Psoas muscle (tissue), 8 donors: ENCODE results near the gene PLEKHH3. TPM values are rescaled to one million over a fixed set of nuclear protein-coding genes. Genes with fewer than 3 reads are reported as not detected.
A peak's percentile ranks its signal among the peaks of the same experiment; 100 is the strongest.

Experiments
- ATAC-seq, 4 donors: fragments of 200-7000 bp; cut with Tn5 transposase; one replicate each; pipeline ENCODE4 v1.9.1; 2020; ENCODE audit warnings: moderate library complexity in 3 of 4, mild to moderate bottlenecking in 2 of 4
- DNase-seq, 2 donors: peaks; one replicate each; pipeline ENCODE4 v3.0.0-alpha.2; 2020
- H3K27ac ChIP-seq: fragments of 200-600 bp; one replicate; pipeline ENCODE4 v1.8.0; 2022
- H3K27me3 ChIP-seq, 3 donors: fragments of 200-600 bp in 1 of 3; one replicate each; pipeline versions ENCODE4 v1.6.1 to v1.8.0; 2013 to 2022; ENCODE audit warnings: low read length in 2 of 3, mild to moderate bottlenecking in 2 of 3, moderate library complexity in 1 of 3; ENCODE audit not compliant: insufficient read depth in 3 of 3
- H3K36me3 ChIP-seq, 2 donors: fragments of 200-600 bp in 1 of 2; one replicate each; pipeline versions ENCODE4 v1.6.1 to v1.8.0; 2013 to 2022; ENCODE audit warnings: low read depth in 1 of 2, mild to moderate bottlenecking in 1 of 2, moderate library complexity in 1 of 2; ENCODE audit not compliant: insufficient read depth in 1 of 2
- H3K4me1 ChIP-seq: fragments of 200-600 bp; one replicate; pipeline ENCODE4 v1.8.0; 2022
- H3K4me3 ChIP-seq: fragments of 200-600 bp; one replicate; pipeline ENCODE4 v1.8.0; 2022; ENCODE audit warnings: mild to moderate bottlenecking
- H3K9me3 ChIP-seq: fragments of 200-600 bp; one replicate; pipeline ENCODE4 v1.8.0; 2022
- CTCF ChIP-seq: fragments of 200-600 bp; IDR thresholded peaks from one replicate; pipeline ENCODE4 v1.8.0; 2022; ENCODE audit warnings: antibody characterized with exemption
- WGBS, 3 donors: extraction: QIAGEN DNeasy Blood & Tissue Kit; methylation state at CpG; one replicate each; pipeline versions ENCODE4 v1.1.6 to v1.1.7; 2013; 5-methylcytosine and 5-hydroxymethylcytosine counted together
- intact Hi-C, 2 donors: fragments of 100-400 bp; cut with DNase I; formaldehyde crosslinking; loops; one replicate each; pipeline versions ENCODE4 v1.11.0 to v1.14.2; 2022
- long read RNA-seq, 2 donors: library from polyadenylated mRNA; unstranded; transcript quantifications; one replicate each; pipeline ENCODE4 v2.0.0, GENCODE V29; 2021
- polyA plus RNA-seq, 3 donors: library from polyadenylated mRNA; stranded (reverse); fragments of 200-250 nt; gene quantifications; one replicate each; pipeline ENCODE4 v1.2.3, GENCODE V29; 2013
- total RNA-seq, 4 donors: library from RNA; stranded (reverse); fragmentation: NEBNext Ultra II Directional in 2 of 4; extraction: Animal tissue kit (Norgen Biotek cat#: 25700) in 2 of 4; gene quantifications; one replicate each; pipeline versions ENCODE4 v1.2.1 to v1.2.4, GENCODE V29; 2021 to 2023
- donor health status: healthy with polysubstance abuse.
- donor health status: DM: no; HTN: no; CAD: no; lungs with moderate emphysema.
- donor health status: Bipolar disorder and iron deficiency.
- donor health status: healthy.
- donor health status: DM: yes; HTN: yes; CAD: no.
- donor health status: DM: no; HTN: no; CAD: no.
- donor health status: DM: no; HTN: no; CAD: no.
- donor health status: DM: yes; HTN: yes; CAD: no.

Gene PLEKHH3
- total RNA-seq (10 to 100 TPM; 15.0 to 33.8 (median 28.0) TPM), polyA plus RNA-seq (10 to 100 TPM; 12.7 to 15.8 (median 14.2) TPM)
- long read RNA-seq, donor 1, transcript PLEKHH3-201 (13 exons, 2,987 nt): minor isoform, 6 of 59 reads
- long read RNA-seq, donor 1, transcript PLEKHH3-204 (13 exons, 2,983 nt): major isoform, 10 of 59 reads
- long read RNA-seq, donor 1, transcript PLEKHH3-205 (13 exons, 2,640 nt): minor isoform, 8 of 59 reads
- long read RNA-seq, donor 1, partial matches to known transcripts: 11 of 59 reads
- long read RNA-seq, donor 1, other reads (novel, unspliced or antisense): 22 of 59 reads
- long read RNA-seq, donor 2, transcript PLEKHH3-204 (13 exons, 2,983 nt): minor isoform, 7 of 47 reads
- long read RNA-seq, donor 2, transcript PLEKHH3-205 (13 exons, 2,640 nt): major isoform, 9 of 47 reads
- long read RNA-seq, donor 2, partial matches to known transcripts: 10 of 47 reads
- long read RNA-seq, donor 2, other reads (novel, unspliced or antisense): 15 of 47 reads

GRCh38 chr17:42676424-42677011 is at the start of gene PLEKHH3:
Gene PLEKHH3 (minus strand): TSS chr17:42676994. CDS start chr17:42676563, 431 bp downstream.
- intact Hi-C loops: loop anchor here (5.0 to 10.0 kb wide), 2 partner anchors 99 to 362 kb away; partner anchors contain the start of gene PSMC3IP (in 1 of the 2)
- peak; percentile 31 for TF ChIP-seq CTCF
- peaks cover 45% of the 10 kb centered on the region for H3K4me1 ChIP-seq

GRCh38 chr17:42725143-42725542 is 48.3 kb upstream of the PLEKHH3 start:
- H3K36me3 ChIP-seq: peaks cover 0 to 100% of the 10 kb centered on the region in 2 donors
- WGBS, 3 donors: 96 to 98% (median 97%) methylated on average over 6 of the region's 6 CpGs
- H3K4me1 ChIP-seq: no peaks in the 10 kb centered on the region
- no peaks in the 10 kb centered on the region for H3K9me3 ChIP-seq
- H3K27ac ChIP-seq: no peak overlapping the region
- TF ChIP-seq CTCF: no peak
- DNase-seq: no peak
- intact Hi-C loops: loop anchor here in 1 of 2 donors (10.0 kb wide), 1 partner anchor 210 kb away; no protein-coding TSS in a partner anchor
- no peaks in the 10 kb centered on the region for H3K27me3 ChIP-seq
- ATAC-seq: no peak
- H3K4me3 ChIP-seq: no peak overlapping the region

More at GRCh38 chr17:42676424-42677011, at the start of gene PLEKHH3:
- WGBS, 3 donors: 0 to 1% (median 0%) methylated on average over 31 to 51 of the region's 51 CpGs
- no peaks in the 10 kb centered on the region for H3K9me3 ChIP-seq
- no peak for ATAC-seq
- H3K27me3 ChIP-seq: no peaks in the 10 kb centered on the region
- no peak for DNase-seq
- H3K36me3 ChIP-seq: peaks cover 0 to 24% of the 10 kb centered on the region in 2 donors
- peak within 1 kb of the TSS; percentile 81 for H3K27ac ChIP-seq
- peak within 1 kb of the TSS; percentile 96 for H3K4me3 ChIP-seq

- DNase-seq (no peak), ATAC-seq (no peak)
- Histone ChIP-seq H3K36me3 (peaks cover 1 to 100% of the 10 kb centered on the region in 2 donors), H3K9me3 (no peaks in the 10 kb centered on the region), H3K4me3 (no peak overlapping the region), H3K4me1 (no peaks in the 10 kb centered on the region), H3K27me3 (no peaks in the 10 kb centered on the region), H3K27ac (no peak overlapping the region)
- WGBS, 3 donors: 83 to 91% (median 89%) methylated on average over 3 of the region's 3 CpGs
- TF ChIP-seq CTCF: no peak
- intact Hi-C loops: loop anchor here (5.0 to 10.0 kb wide), 3 partner anchors 39 to 211 kb away; partner anchors contain the start of gene RAMP2 (in 1 of the 2)
These were observed 46.8 kb upstream of the PLEKHH3 start for GRCh38 chr17:42723636-42724035.

- Histone ChIP-seq H3K36me3 (peaks cover 6 to 100% of the 10 kb centered on the region in 2 donors), H3K27me3 (no peaks in the 10 kb centered on the region), H3K4me1 (no peaks in the 10 kb centered on the region), H3K9me3 (no peaks in the 10 kb centered on the region), H3K4me3 (no peak overlapping the region), H3K27ac (no peak overlapping the region)
- intact Hi-C loops: loop anchor here (1.0 to 10.0 kb wide), 5 partner anchors 41 to 214 kb away; partner anchors contain the start of genes BECN1 (in 1 of the 2) and RAMP2 (in 1 of the 2)
- DNase-seq (no peak), ATAC-seq (peak; percentile 43 to 80 (median 65))
- TF ChIP-seq CTCF: peak; percentile 59
- WGBS, 3 donors: 19 to 35% (median 20%) methylated on average over 2 of the region's 2 CpGs
These were observed 44.3 kb upstream of the PLEKHH3 start for GRCh38 chr17:42720996-42721583.
